Panc1 (cell line): ENCODE data around the gene NGB. TPM values are rescaled to one million over a fixed set of nuclear protein-coding genes. Genes with fewer than 3 reads are reported as not detected.

Experiments used
- ATAC-seq: fragments of 200-7000 bp; cut with Tn5 transposase; 2 replicates; pipeline ENCODE4 v1.9.1; 2020; ENCODE audit warnings: mild to moderate bottlenecking, moderate library complexity
- BruUV-seq: library from RNA; stranded (reverse); fragments of 400-500 nt; replicated peaks from 2 replicates; lab custom pipeline; 2021; lab: Mats Ljungman, UMichigan
- CTCF ChIA-PET: fragments of 300-600 bp; sonication (Branson Sonifier 250); formaldehyde crosslinking; loops from one replicate; lab custom pipeline; 2022; ENCODE audit warnings: antibody characterized with exemption; lab: Charles Lee
- POLR2A ChIA-PET: fragments of 300-600 bp; sonication (Branson Sonifier 250); formaldehyde crosslinking; loops from one replicate; lab custom pipeline; 2022; ENCODE audit warnings: antibody characterized with exemption; lab: Charles Lee
- DNase-seq: peaks from one replicate; pipeline ENCODE4 v3.0.0-alpha.2; 2010; ENCODE audit warnings: low read depth, low spot score
- H3K27ac ChIP-seq: 2 replicates; pipeline ENCODE4 v1.5.1; 2011; ENCODE audit warnings: mild to moderate bottlenecking, low read length, inconsistent platforms
- H3K27me3 ChIP-seq: fragments of 200-500 bp; sonication (Bioruptor generic); 2 replicates; pipeline ENCODE4 v1.6.0; 2014; ENCODE audit warnings: low read length, inconsistent platforms; ENCODE audit not compliant: control insufficient read depth, insufficient read depth
- H3K36me3 ChIP-seq: fragments of 200-500 bp; sonication (Bioruptor generic); 2 replicates; pipeline ENCODE4 v1.5.1; 2014; ENCODE audit warnings: inconsistent platforms, mild to moderate bottlenecking, low read length, moderate library complexity; ENCODE audit not compliant: control insufficient read depth, insufficient read depth
- H3K4me1 ChIP-seq: 2 replicates; pipeline ENCODE4 v1.5.1; 2011; ENCODE audit warnings: inconsistent platforms, mild to moderate bottlenecking, low read length, moderate library complexity; ENCODE audit not compliant: control insufficient read depth, insufficient read depth
- H3K4me3 ChIP-seq, 2 experiments: 2 replicates each; pipeline ENCODE4 v1.5.1; 2011 to 2012; ENCODE audit warnings: low read depth in 2 of 2, low read length in 2 of 2, mild to moderate bottlenecking in 2 of 2, inconsistent platforms in 1 of 2, moderate library complexity in 1 of 2
- H3K9me3 ChIP-seq: fragments of 200-500 bp; sonication (Bioruptor generic); 2 replicates; pipeline ENCODE4 v1.5.1; 2014; ENCODE audit warnings: low read depth, mild to moderate bottlenecking, inconsistent platforms, low read length, moderate library complexity; ENCODE audit not compliant: control insufficient read depth, insufficient read depth
- POLR2AphosphoS5 ChIP-seq: IDR thresholded peaks from 2 replicates; pipeline ENCODE4 v1.6.1; 2012; ENCODE audit warnings: mild to moderate bottlenecking, low read depth, low read length, moderate library complexity
- SIN3A ChIP-seq: IDR thresholded peaks from 2 replicates; pipeline ENCODE4 v1.6.1; 2012; ENCODE audit warnings: low read depth, mild to moderate bottlenecking, low read length, moderate library complexity, borderline replicate concordance; ENCODE audit not compliant: insufficient read depth
- TCF7L2 ChIP-seq: IDR thresholded peaks from 2 replicates; pipeline ENCODE4 v1.6.1; 2011; ENCODE audit warnings: mild to moderate bottlenecking, low read depth, low read length, inconsistent platforms
- in situ Hi-C: cut with HindIII; loops from 2 replicates; pipeline ENCODE4 v1.10.0; 2016; ENCODE audit warnings: low sequenced_read_pairs, low pct_unique_long_range_greater_than_20kb
- intact Hi-C: fragments of 100-400 bp; cut with micrococcal nuclease; formaldehyde crosslinking; loops from one replicate; pipeline ENCODE4 v1.10.0; 2022; ENCODE audit not compliant: unreplicated experiment
- total RNA-seq: library from RNA; stranded (reverse); gene quantifications from one replicate; pipeline ENCODE4 v1.2.1, GENCODE V29; 2021; ENCODE audit not compliant: unreplicated experiment
- TF ChIP-seq, protein P1 (sequence below): fragments of 450-650 bp; IDR thresholded peaks from 2 replicates; pipeline ENCODE4 v1.5.1; 2017; ENCODE audit warnings: mild to moderate bottlenecking
- TF ChIP-seq, protein P2 (sequence below), 2 experiments: IDR thresholded peaks; 2 replicates each; pipeline ENCODE4 v1.6.1; 2011 to 2012; ENCODE audit warnings: low read depth in 2 of 2, control low read depth in 1 of 2, low read length in 1 of 2, mild to moderate bottlenecking in 1 of 2, moderate library complexity in 1 of 2; ENCODE audit not compliant: insufficient read depth in 1 of 2

NGB gene
- total RNA-seq, 1 experiment from 2014 or later, result not detected

DNA sequence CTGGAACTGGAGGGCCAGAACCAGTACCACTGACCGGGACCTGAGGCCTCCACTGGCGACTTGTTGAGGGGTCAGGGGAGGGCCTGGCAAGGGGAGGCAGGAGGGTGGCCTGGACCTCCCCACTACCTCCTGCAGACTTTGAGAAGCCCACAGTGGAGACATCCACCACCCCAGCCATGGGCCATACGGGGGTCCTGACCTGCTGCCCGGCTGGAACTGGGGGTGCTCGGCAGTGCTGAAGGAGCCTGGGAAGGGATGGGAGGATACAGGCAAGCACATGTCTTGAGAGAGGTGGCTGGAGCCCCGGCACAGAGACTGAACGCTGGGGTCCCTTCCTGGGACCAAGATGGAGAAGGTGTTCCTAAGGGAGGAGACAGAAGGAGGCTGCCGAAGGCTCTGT lies 14.3 kb downstream of the NGB start:
- Histone ChIP-seq H3K4me1 (no peaks in the 10 kb centered on the region), H3K36me3 (no peaks in the 10 kb centered on the region), H3K9me3 (no peaks in the 10 kb centered on the region), H3K4me3 (no peak overlapping the region), H3K27ac (no peak overlapping the region), H3K27me3 (no peaks in the 10 kb centered on the region)
- POLR2A ChIA-PET, result no interaction called here
- no peak for TF ChIP-seq SIN3A
- TF ChIP-seq, protein P1, sequence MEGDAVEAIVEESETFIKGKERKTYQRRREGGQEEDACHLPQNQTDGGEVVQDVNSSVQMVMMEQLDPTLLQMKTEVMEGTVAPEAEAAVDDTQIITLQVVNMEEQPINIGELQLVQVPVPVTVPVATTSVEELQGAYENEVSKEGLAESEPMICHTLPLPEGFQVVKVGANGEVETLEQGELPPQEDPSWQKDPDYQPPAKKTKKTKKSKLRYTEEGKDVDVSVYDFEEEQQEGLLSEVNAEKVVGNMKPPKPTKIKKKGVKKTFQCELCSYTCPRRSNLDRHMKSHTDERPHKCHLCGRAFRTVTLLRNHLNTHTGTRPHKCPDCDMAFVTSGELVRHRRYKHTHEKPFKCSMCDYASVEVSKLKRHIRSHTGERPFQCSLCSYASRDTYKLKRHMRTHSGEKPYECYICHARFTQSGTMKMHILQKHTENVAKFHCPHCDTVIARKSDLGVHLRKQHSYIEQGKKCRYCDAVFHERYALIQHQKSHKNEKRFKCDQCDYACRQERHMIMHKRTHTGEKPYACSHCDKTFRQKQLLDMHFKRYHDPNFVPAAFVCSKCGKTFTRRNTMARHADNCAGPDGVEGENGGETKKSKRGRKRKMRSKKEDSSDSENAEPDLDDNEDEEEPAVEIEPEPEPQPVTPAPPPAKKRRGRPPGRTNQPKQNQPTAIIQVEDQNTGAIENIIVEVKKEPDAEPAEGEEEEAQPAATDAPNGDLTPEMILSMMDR, result no peak
- TF ChIP-seq TCF7L2, result no peak
- no peak for TF ChIP-seq POLR2AphosphoS5
- TF ChIP-seq, protein P2, sequence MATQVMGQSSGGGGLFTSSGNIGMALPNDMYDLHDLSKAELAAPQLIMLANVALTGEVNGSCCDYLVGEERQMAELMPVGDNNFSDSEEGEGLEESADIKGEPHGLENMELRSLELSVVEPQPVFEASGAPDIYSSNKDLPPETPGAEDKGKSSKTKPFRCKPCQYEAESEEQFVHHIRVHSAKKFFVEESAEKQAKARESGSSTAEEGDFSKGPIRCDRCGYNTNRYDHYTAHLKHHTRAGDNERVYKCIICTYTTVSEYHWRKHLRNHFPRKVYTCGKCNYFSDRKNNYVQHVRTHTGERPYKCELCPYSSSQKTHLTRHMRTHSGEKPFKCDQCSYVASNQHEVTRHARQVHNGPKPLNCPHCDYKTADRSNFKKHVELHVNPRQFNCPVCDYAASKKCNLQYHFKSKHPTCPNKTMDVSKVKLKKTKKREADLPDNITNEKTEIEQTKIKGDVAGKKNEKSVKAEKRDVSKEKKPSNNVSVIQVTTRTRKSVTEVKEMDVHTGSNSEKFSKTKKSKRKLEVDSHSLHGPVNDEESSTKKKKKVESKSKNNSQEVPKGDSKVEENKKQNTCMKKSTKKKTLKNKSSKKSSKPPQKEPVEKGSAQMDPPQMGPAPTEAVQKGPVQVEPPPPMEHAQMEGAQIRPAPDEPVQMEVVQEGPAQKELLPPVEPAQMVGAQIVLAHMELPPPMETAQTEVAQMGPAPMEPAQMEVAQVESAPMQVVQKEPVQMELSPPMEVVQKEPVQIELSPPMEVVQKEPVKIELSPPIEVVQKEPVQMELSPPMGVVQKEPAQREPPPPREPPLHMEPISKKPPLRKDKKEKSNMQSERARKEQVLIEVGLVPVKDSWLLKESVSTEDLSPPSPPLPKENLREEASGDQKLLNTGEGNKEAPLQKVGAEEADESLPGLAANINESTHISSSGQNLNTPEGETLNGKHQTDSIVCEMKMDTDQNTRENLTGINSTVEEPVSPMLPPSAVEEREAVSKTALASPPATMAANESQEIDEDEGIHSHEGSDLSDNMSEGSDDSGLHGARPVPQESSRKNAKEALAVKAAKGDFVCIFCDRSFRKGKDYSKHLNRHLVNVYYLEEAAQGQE (IDR thresholded peaks at IDR 0.05; ENCODE audit: insufficient read depth in 1 of 2, low read depth in 2 of 2, low read length in 1 of 2), result no peak
- DNase-seq (no peak), ATAC-seq (no peak)
- BruUV-seq, result no TSS peak
- in situ Hi-C loops (no loop called here), intact Hi-C loops (no loop called here)
- CTCF ChIA-PET, result no interaction called here

DNA sequence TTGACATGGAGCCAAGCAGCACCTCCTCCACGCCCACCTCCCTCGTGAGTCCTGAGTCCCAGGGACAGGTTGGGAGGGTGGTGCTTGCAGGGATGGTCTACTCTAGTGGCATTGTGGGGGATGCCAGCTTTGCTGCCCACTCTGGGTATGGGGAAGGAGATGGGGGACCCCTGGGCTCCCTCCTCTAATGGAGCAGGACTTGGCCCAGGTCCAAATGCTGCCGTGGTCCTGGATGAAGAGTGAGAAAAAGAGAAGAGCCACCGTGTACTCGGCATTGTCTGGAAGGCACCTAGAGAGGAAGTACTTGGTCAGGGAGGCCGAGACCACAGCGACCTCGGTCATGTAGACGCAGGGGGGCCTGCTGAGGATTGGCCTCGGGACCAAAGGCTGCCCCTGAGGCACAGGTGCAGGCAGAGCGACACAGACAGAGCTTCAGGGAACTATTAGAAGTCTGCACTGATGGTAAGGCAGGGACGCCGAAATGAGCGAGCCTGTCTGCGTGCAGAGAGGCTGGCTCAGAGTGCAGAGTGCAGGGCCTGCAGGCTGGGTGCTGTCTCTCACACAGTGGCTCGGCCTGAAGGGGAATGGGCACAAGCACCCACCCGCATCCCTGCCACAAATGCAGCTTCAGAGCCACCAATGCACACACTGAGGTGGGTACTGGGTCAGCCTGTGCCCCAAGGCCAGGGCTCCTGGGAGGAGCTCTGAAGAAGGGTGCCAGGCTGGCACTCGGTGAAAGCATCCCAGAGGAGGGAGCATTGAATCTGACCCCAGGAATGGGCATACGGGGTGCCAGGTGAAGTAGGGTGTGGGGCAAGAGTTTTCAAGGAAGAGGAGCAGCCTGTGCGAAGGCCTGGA lies 17.4 kb downstream of the NGB start:
- in situ Hi-C loops, result no loop called here
- ATAC-seq (no peak), DNase-seq (no peak)
- POLR2A ChIA-PET, result no interaction called here
- CTCF ChIA-PET, result no interaction called here
- no peaks in the 10 kb centered on the region for H3K4me1 ChIP-seq
- no peak overlapping the region for H3K27ac ChIP-seq
- no peaks in the 10 kb centered on the region for H3K36me3 ChIP-seq
- H3K27me3 ChIP-seq, result no peaks in the 10 kb centered on the region
- no peak for TF ChIP-seq TCF7L2
- TF ChIP-seq POLR2AphosphoS5, result no peak
- TF ChIP-seq, protein P1, result no peak
- no peak for TF ChIP-seq SIN3A
- TF ChIP-seq, protein P2 (IDR thresholded peaks at IDR 0.05; ENCODE audit: insufficient read depth in 1 of 2, low read depth in 2 of 2, low read length in 1 of 2), result no peak
- no peak overlapping the region for H3K4me3 ChIP-seq
- intact Hi-C loops, result no loop called here
- H3K9me3 ChIP-seq, result no peaks in the 10 kb centered on the region
- no TSS peak for BruUV-seq
